ENCODE data around the gene OR2V1.
A peak's percentile ranks its signal among the peaks of the same experiment; 100 is the strongest.
"Not testable (repeated sequence)": the region's sequence is repeated elsewhere in the genome, so short reads cannot be mapped to it uniquely, and the experiment has no call there.

The OR2V1 gene

GRCh38 chr5:181127907-181128626, 2.9 kb downstream of the OR2V1 start:
- peak; percentile 18 for DNase-seq (ENCODE audit: low spot score)

- peak; percentile 18 for DNase-seq (ENCODE audit: low spot score)
These were observed 3.5 kb downstream of the OR2V1 start for GRCh38 chr5:181127456-181127855.

GRCh38 chr5:181126841-181127240, 4.1 kb downstream of the OR2V1 start:
- no peak for DNase-seq (ENCODE audit: low spot score)

- no peak for DNase-seq (ENCODE audit: low spot score)
These were observed 6.4 kb downstream of the OR2V1 start for GRCh38 chr5:181124526-181124925.

- DNase-seq (ENCODE audit: low spot score): peak; percentile 11
These were observed 9.1 kb downstream of the OR2V1 start for GRCh38 chr5:181121675-181122561.

- DNase-seq (ENCODE audit: low spot score): no peak
These were observed 10.2 kb downstream of the OR2V1 start for GRCh38 chr5:181120761-181121160.

- no peak for DNase-seq (ENCODE audit: low spot score)
These were observed 10.7 kb downstream of the OR2V1 start for GRCh38 chr5:181120306-181120705.

- no peak for DNase-seq (ENCODE audit: low spot score)
These were observed 11.9 kb downstream of the OR2V1 start for GRCh38 chr5:181119105-181119504.

GRCh38 chr5:181118369-181118768, 12.6 kb downstream of the OR2V1 start:
- no peak for DNase-seq (ENCODE audit: low spot score)

GRCh38 chr5:181114844-181115778, 15.9 kb downstream of the OR2V1 start:
- peak; percentile 10 for DNase-seq (ENCODE audit: low spot score)

GRCh38 chr5:181114284-181114843, 16.6 kb downstream of the OR2V1 start:
- DNase-seq (ENCODE audit: low spot score): peak; percentile 12

GRCh38 chr5:181113572-181113971, 17.4 kb downstream of the OR2V1 start:
- not testable (repeated sequence) for DNase-seq (ENCODE audit: low spot score)

- DNase-seq (ENCODE audit: low spot score): no peak
These were observed 18.5 kb downstream of the OR2V1 start for GRCh38 chr5:181112476-181112875.

GRCh38 chr5:181111010-181111409, 20.0 kb downstream of the OR2V1 start:
- no peak for DNase-seq (ENCODE audit: low spot score)

- no peak for DNase-seq (ENCODE audit: low spot score)
These were observed 21.4 kb downstream of the OR2V1 start for GRCh38 chr5:181109489-181110013.

GRCh38 chr5:181108578-181109165, 22.3 kb downstream of the OR2V1 start:
- no peak for DNase-seq (ENCODE audit: low spot score)

- peak; percentile 26 for DNase-seq (ENCODE audit: low spot score)
These were observed 23.3 kb downstream of the OR2V1 start for GRCh38 chr5:181107699-181108098.

- DNase-seq (ENCODE audit: low spot score): no peak
These were observed 25.5 kb downstream of the OR2V1 start for GRCh38 chr5:181105391-181106025.

- not testable (repeated sequence) for DNase-seq (ENCODE audit: low spot score)
These were observed 26.2 kb downstream of the OR2V1 start for GRCh38 chr5:181104606-181105390.

GRCh38 chr5:181104259-181104568, 26.8 kb downstream of the OR2V1 start:
- not testable (repeated sequence) for DNase-seq (ENCODE audit: low spot score)

Data from D341Med (cell line).